MM.1S (cell line): ENCODE results near the gene PAX8.
A peak's percentile ranks its signal among the peaks of the same experiment; 100 is the strongest.

Experiments used
- CTCF ChIP-seq: fragments of 300-600 bp; sonication (generic); IDR thresholded peaks from 2 replicates; pipeline ENCODE4 v1.5.1; 2016; ENCODE audit warnings: antibody characterized with exemption, low read length, mixed read lengths
- EZH2 ChIP-seq: fragments of 300-600 bp; sonication (generic); optimal IDR thresholded peaks from 2 replicates; pipeline ENCODE3; 2017; ENCODE audit warnings: low read depth, mild to moderate bottlenecking, antibody characterized with exemption, low read length, mixed read lengths

- TF ChIP-seq CTCF (peak; percentile 17), EZH2 (no peak)
These were observed 44.8 kb downstream of the PAX8 start for GRCh38 chr2:113233593-113234550.
